ENCODE data around the gene CLCA1.

The CLCA1 gene

DNA sequence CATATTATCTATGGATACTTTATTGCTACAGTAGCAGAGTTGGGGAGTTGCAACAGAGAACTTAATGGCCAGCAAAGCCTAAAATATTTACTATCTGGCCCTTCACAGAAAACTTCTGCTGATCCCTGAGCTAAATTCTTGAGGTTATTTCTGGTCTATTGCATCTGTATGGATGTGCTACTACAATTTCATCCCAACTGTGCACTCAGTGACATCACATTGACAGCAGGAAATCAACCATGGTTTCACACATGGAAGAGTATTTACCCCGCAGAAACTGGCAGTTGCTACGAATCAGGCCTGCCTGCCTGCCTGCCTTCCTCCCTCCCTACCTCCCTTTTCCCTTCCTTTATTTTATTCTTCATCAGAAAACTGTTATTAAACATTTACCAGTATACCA lies 32.7 kb upstream of the CLCA1 start:
- H3K4me3 ChIP-seq (ENCODE audit: low read depth, low read length): no peak overlapping the region
- no peak for DNase-seq (ENCODE audit: low read depth)
- no peak for TF ChIP-seq POLR2A (IDR thresholded peaks at IDR 0.05; ENCODE audit: extremely low read depth, insufficient read length)
- TF ChIP-seq, protein P1, sequence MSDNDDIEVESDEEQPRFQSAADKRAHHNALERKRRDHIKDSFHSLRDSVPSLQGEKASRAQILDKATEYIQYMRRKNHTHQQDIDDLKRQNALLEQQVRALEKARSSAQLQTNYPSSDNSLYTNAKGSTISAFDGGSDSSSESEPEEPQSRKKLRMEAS (IDR thresholded peaks at IDR 0.05; ENCODE audit: low read depth, low read length): no peak
- no peak for TF ChIP-seq MYC (IDR thresholded peaks at IDR 0.05; ENCODE audit: low read depth, low read length)
- no peak for TF ChIP-seq CTCF (IDR thresholded peaks at IDR 0.05; ENCODE audit: low read depth, low read length)

- H3K4me3 ChIP-seq (ENCODE audit: low read depth, low read length): no peak overlapping the region
- DNase-seq (ENCODE audit: low read depth): peak; percentile 6
- TF ChIP-seq CTCF (IDR thresholded peaks at IDR 0.05; ENCODE audit: low read depth, low read length) (no peak), MYC (IDR thresholded peaks at IDR 0.05; ENCODE audit: low read depth, low read length) (no peak), POLR2A (IDR thresholded peaks at IDR 0.05; ENCODE audit: extremely low read depth, insufficient read length) (no peak)
- TF ChIP-seq, protein P1 (IDR thresholded peaks at IDR 0.05; ENCODE audit: low read depth, low read length): no peak
Observed at GRCh38 chr1:86441581-86441980, 27.1 kb upstream of the CLCA1 start.

GRCh38 chr1:86441997-86442396 lies 26.7 kb upstream of the CLCA1 start:
- no peak overlapping the region for H3K4me3 ChIP-seq (ENCODE audit: low read depth, low read length)
- DNase-seq (ENCODE audit: low read depth): no peak
- TF ChIP-seq POLR2A (IDR thresholded peaks at IDR 0.05; ENCODE audit: extremely low read depth, insufficient read length) (no peak), MYC (IDR thresholded peaks at IDR 0.05; ENCODE audit: low read depth, low read length) (no peak), CTCF (IDR thresholded peaks at IDR 0.05; ENCODE audit: low read depth, low read length) (no peak)
- TF ChIP-seq, protein P1 (IDR thresholded peaks at IDR 0.05; ENCODE audit: low read depth, low read length): no peak

DNA sequence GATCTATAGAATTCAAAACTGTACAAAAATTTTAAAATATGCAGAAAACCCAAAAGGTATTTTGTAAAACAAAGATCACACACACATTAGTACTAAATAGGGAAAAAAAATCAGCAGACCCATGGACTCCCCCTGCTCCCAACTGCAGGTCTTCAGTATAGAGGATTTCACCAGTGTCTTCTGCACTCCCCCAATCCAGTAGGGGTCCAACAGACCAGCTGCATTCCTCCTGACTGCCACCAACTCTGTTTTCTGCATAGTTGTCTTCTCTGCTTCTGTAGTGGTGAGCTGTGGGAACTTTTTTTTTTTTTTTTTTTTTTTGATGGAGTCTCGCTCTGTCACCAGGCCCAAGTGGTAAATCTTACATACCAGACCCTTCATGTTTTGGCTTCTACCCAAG lies 22.8 kb upstream of the CLCA1 start:
- H3K4me3 ChIP-seq (ENCODE audit: low read depth, low read length): no peak overlapping the region
- DNase-seq (ENCODE audit: low read depth): no peak
- no peak for TF ChIP-seq CTCF (IDR thresholded peaks at IDR 0.05; ENCODE audit: low read depth, low read length)
- no peak for TF ChIP-seq MYC (IDR thresholded peaks at IDR 0.05; ENCODE audit: low read depth, low read length)
- no peak for TF ChIP-seq POLR2A (IDR thresholded peaks at IDR 0.05; ENCODE audit: extremely low read depth, insufficient read length)
- TF ChIP-seq, protein P1 (IDR thresholded peaks at IDR 0.05; ENCODE audit: low read depth, low read length): no peak

- no peak overlapping the region for H3K4me3 ChIP-seq (ENCODE audit: low read depth, low read length)
- TF ChIP-seq CTCF (IDR thresholded peaks at IDR 0.05; ENCODE audit: low read depth, low read length): no peak
- no peak for TF ChIP-seq MYC (IDR thresholded peaks at IDR 0.05; ENCODE audit: low read depth, low read length)
- TF ChIP-seq, protein P1 (IDR thresholded peaks at IDR 0.05; ENCODE audit: low read depth, low read length): no peak
- TF ChIP-seq POLR2A (IDR thresholded peaks at IDR 0.05; ENCODE audit: extremely low read depth, insufficient read length): no peak
- DNase-seq (ENCODE audit: low read depth): no peak
Observed at GRCh38 chr1:86447198-86447790, 21.4 kb upstream of the CLCA1 start.
